H9 (cell line): ENCODE measurements around the gene CDH4. TPM values are rescaled to one million over a fixed set of nuclear protein-coding genes. Genes with fewer than 3 reads are reported as not detected.

Source experiments
- DNase-seq: peaks from one replicate; pipeline ENCODE4 v3.0.0-alpha.2; 2017
- H2AFZ ChIP-seq: one replicate; pipeline ENCODE4 v1.6.1; 2013; ENCODE audit warnings: mild to moderate bottlenecking, low read length, control low read depth, moderate library complexity
- H2AK5ac ChIP-seq: 2 replicates; pipeline ENCODE4 v1.6.1; 2013; ENCODE audit warnings: low read length, control low read depth, mixed read lengths; ENCODE audit not compliant: insufficient read length
- H2BK120ac ChIP-seq: one replicate; pipeline ENCODE4 v1.6.1; 2013; ENCODE audit warnings: low read depth, mild to moderate bottlenecking, low read length, control low read depth, inconsistent platforms; ENCODE audit not compliant: poor library complexity, severe bottlenecking
- H2BK12ac ChIP-seq: 2 replicates; pipeline ENCODE4 v1.6.1; 2013; ENCODE audit warnings: low read length, control low read depth, mixed read lengths, low read depth; ENCODE audit not compliant: insufficient read length
- H2BK15ac ChIP-seq: 2 replicates; pipeline ENCODE4 v1.6.1; 2013; ENCODE audit warnings: low read depth, low read length, control low read depth
- H2BK20ac ChIP-seq: one replicate; pipeline ENCODE4 v1.6.1; 2013; ENCODE audit warnings: low read depth, mild to moderate bottlenecking, low read length, control low read depth, inconsistent platforms; ENCODE audit not compliant: poor library complexity, severe bottlenecking
- H2BK5ac ChIP-seq: 2 replicates; pipeline ENCODE4 v1.6.1; 2013; ENCODE audit warnings: low read length, control low read depth, mixed read lengths; ENCODE audit not compliant: insufficient read length
- H3K14ac ChIP-seq: 2 replicates; pipeline ENCODE4 v1.6.1; 2013; ENCODE audit warnings: low read length, control low read depth; ENCODE audit not compliant: insufficient read depth
- H3K18ac ChIP-seq: 2 replicates; pipeline ENCODE4 v1.6.1; 2013; ENCODE audit warnings: low read depth, mild to moderate bottlenecking, mixed read lengths, low read length, control low read depth; ENCODE audit not compliant: insufficient read length
- H3K23ac ChIP-seq: 2 replicates; pipeline ENCODE4 v1.6.1; 2013; ENCODE audit warnings: low read length, control low read depth, mixed read lengths, low read depth; ENCODE audit not compliant: insufficient read length
- H3K23me2 ChIP-seq: 2 replicates; pipeline ENCODE4 v1.6.1; 2013; ENCODE audit warnings: low read depth, mild to moderate bottlenecking, mixed read lengths, low read length, control low read depth; ENCODE audit not compliant: insufficient read length, poor library complexity, severe bottlenecking
- H3K27ac ChIP-seq: 2 replicates; pipeline ENCODE4 v1.5.1; 2013; ENCODE audit warnings: low read length, control low read depth, mixed read lengths, low read depth; ENCODE audit not compliant: insufficient read length
- H3K27me3 ChIP-seq: 2 replicates; pipeline ENCODE4 v1.6.1; 2013; ENCODE audit warnings: low read length, control low read depth, inconsistent platforms; ENCODE audit not compliant: insufficient read depth
- H3K4ac ChIP-seq: 2 replicates; pipeline ENCODE4 v1.6.1; 2013; ENCODE audit warnings: low read depth, mild to moderate bottlenecking, control low read depth, inconsistent platforms, low read length, moderate library complexity
- H3K4me1 ChIP-seq: 2 replicates; pipeline ENCODE4 v1.6.1; 2013; ENCODE audit warnings: low read length, control low read depth, inconsistent platforms; ENCODE audit not compliant: insufficient read depth
- H3K4me2 ChIP-seq: 2 replicates; pipeline ENCODE4 v1.6.1; 2013; ENCODE audit warnings: low read length, control low read depth, mixed read lengths; ENCODE audit not compliant: insufficient read length, insufficient read depth
- H3K56ac ChIP-seq: 2 replicates; pipeline ENCODE4 v1.6.1; 2013; ENCODE audit warnings: low read depth, mild to moderate bottlenecking, mixed read lengths, low read length, control low read depth; ENCODE audit not compliant: insufficient read length
- H3K79me1 ChIP-seq: 2 replicates; pipeline ENCODE4 v1.6.1; 2013; ENCODE audit warnings: low read depth, mild to moderate bottlenecking, moderate library complexity, low read length, control low read depth, inconsistent platforms; ENCODE audit not compliant: insufficient read depth, poor library complexity, severe bottlenecking
- H3K79me2 ChIP-seq: 2 replicates; pipeline ENCODE4 v1.6.1; 2013; ENCODE audit warnings: low read length, control low read depth, inconsistent platforms; ENCODE audit not compliant: insufficient read depth
- H3K9ac ChIP-seq: 2 replicates; pipeline ENCODE4 v1.6.1; 2013; ENCODE audit warnings: low read length, control low read depth, mixed read lengths; ENCODE audit not compliant: insufficient read length; ENCODE audit errors: extremely low read depth
- H3K9me3 ChIP-seq: one replicate; pipeline ENCODE4 v1.6.1; 2013; ENCODE audit warnings: low read depth, low read length, inconsistent platforms; ENCODE audit not compliant: control insufficient read depth
- H3T11ph ChIP-seq: one replicate; pipeline ENCODE4 v1.6.1; 2013; ENCODE audit warnings: mild to moderate bottlenecking, low read length, control low read depth, inconsistent platforms
- H4K20me1 ChIP-seq: one replicate; pipeline ENCODE4 v1.6.1; 2013; ENCODE audit not compliant: control insufficient read depth, insufficient read length, insufficient read depth
- H4K5ac ChIP-seq: 2 replicates; pipeline ENCODE4 v1.6.1; 2013; ENCODE audit warnings: low read depth, mild to moderate bottlenecking, mixed read lengths, low read length, control low read depth; ENCODE audit not compliant: insufficient read length
- H4K8ac ChIP-seq: replicated peaks from 2 replicates; pipeline ENCODE4 v1.6.1; 2013; ENCODE audit warnings: low read length, control low read depth, mixed read lengths, low read depth; ENCODE audit not compliant: insufficient read length
- H4K91ac ChIP-seq: 2 replicates; pipeline ENCODE4 v1.6.1; 2013; ENCODE audit warnings: low read depth, mild to moderate bottlenecking, moderate library complexity, mixed read lengths, low read length, control low read depth; ENCODE audit not compliant: insufficient read length
- H3K27ac Mint-ChIP-seq, 3 experiments: 2 replicates in 2 of 3; 3 replicates in 1 of 3; pipeline ENCODE4 v1.8.0; 2020 to 2021; ENCODE audit warnings: mixed read lengths in 3 of 3, mild to moderate bottlenecking in 1 of 3, moderate library complexity in 1 of 3
- H3K27me3 Mint-ChIP-seq: 2 replicates; pipeline ENCODE4 v1.8.0; 2021; ENCODE audit warnings: low read depth, mild to moderate bottlenecking, moderate library complexity, mixed read lengths
- H3K36me3 Mint-ChIP-seq, 3 experiments: 2 replicates in 2 of 3; 3 replicates in 1 of 3; pipeline ENCODE4 v1.8.0; 2020 to 2021; ENCODE audit warnings: low read depth in 3 of 3, mixed read lengths in 3 of 3; ENCODE audit not compliant: insufficient read depth in 1 of 3
- H3K4me1 Mint-ChIP-seq, 2 experiments: 2 replicates each; pipeline ENCODE4 v1.8.0; 2020; ENCODE audit warnings: mixed read lengths in 2 of 2
- H3K4me3 Mint-ChIP-seq, 2 experiments: 2 replicates in 1 of 2; 3 replicates in 1 of 2; pipeline ENCODE4 v1.8.0; 2020 to 2021; ENCODE audit warnings: mild to moderate bottlenecking in 2 of 2, mixed read lengths in 2 of 2, moderate library complexity in 1 of 2
- H3K9me3 Mint-ChIP-seq, 2 experiments: 2 replicates in 1 of 2; 3 replicates in 1 of 2; pipeline ENCODE4 v1.8.0; 2020; ENCODE audit warnings: mild to moderate bottlenecking in 2 of 2, mixed read lengths in 2 of 2, moderate library complexity in 1 of 2
- CTCF ChIP-seq: fragments of 200-600 bp; sonication (generic); conservative IDR thresholded peaks from 3 replicates; pipeline ENCODE4 v1.8.0; 2021; ENCODE audit warnings: antibody characterized with exemption, mild to moderate bottlenecking
- WGBS: extraction: QIAGEN DNeasy Blood & Tissue Kit; methylation state at CpG from one replicate; pipeline ENCODE4 v1.1.7; 2013; ENCODE audit warnings: missing lambda C conversion rate, low lambda C conversion rate, mixed read lengths; ENCODE audit not compliant: insufficient read length; ENCODE audit errors: extremely low coverage; 5-methylcytosine and 5-hydroxymethylcytosine counted together
- total RNA-seq: library from RNA; stranded (reverse); gene quantifications from 2 replicates; pipeline ENCODE4 v1.2.1, GENCODE V29; 2021

Gene CDH4
- total RNA-seq, 1 experiment from 2014 or later = 3.0 TPM

DNA sequence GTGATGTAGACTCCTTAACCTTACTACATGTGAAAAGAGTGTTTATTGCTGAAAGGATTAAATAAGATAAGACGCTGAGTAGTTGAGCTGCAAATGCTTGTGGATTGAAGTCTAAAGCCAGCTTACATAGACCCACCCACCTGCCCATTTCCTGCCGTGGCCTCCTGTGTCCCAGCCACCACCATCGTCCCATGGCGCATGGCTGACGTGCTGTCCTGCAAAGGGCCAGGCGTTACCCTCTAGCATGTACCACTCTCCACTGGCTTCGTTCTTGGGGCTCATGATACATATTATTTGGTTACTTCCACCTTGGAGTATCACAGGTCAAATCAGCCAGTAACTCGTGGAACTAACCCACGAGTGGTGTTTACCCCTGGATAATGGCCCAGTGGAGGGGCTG is 181.8 kb downstream of the CDH4 start:
- no peak for TF ChIP-seq CTCF
- H3K27ac Mint-ChIP-seq = no peak overlapping the region; a peak in 1 of 7 replicates

More for the DNA sequence above, 181.8 kb downstream of the CDH4 start:
- Mint-ChIP-seq H3K4me1 (peaks cover 61% of the 10 kb centered on the region in 2 experiments), H3K27me3 (peaks cover 18% of the 10 kb centered on the region), H3K4me3 (no peak overlapping the region), H3K9me3 (no peaks in the 10 kb centered on the region; a peak in 1 of 5 replicates), H3K36me3 (no peaks in the 10 kb centered on the region; a peak in 1 of 7 replicates)
- H3K4me2 ChIP-seq = peak overlapping the region; percentile 4
- no peak overlapping the region for H2AK5ac ChIP-seq
- H2BK12ac ChIP-seq = no peak overlapping the region
- no peak overlapping the region for H2AFZ ChIP-seq
- H4K5ac ChIP-seq = no peak overlapping the region
- no peak overlapping the region for H3K4ac ChIP-seq
- H3K14ac ChIP-seq = no peak overlapping the region; the same call in 1 of the 2 replicates
- H3K79me1 ChIP-seq = no peaks in the 10 kb centered on the region
- H3K23ac ChIP-seq = no peak overlapping the region
- no peaks in the 10 kb centered on the region for H3K27me3 ChIP-seq
- no peak overlapping the region for H2BK120ac ChIP-seq
- no peaks in the 10 kb centered on the region for H3K9me3 ChIP-seq
- H3K27ac ChIP-seq = no peak overlapping the region
- H3K23me2 ChIP-seq = no peaks in the 10 kb centered on the region
- H4K20me1 ChIP-seq = no peaks in the 10 kb centered on the region
- no peak overlapping the region for H3T11ph ChIP-seq
- no peak overlapping the region for H3K56ac ChIP-seq
- DNase-seq = no peak
- no peak overlapping the region for H4K8ac ChIP-seq
- H2BK15ac ChIP-seq = no peak overlapping the region
- H2BK20ac ChIP-seq = no peak overlapping the region
- H3K4me1 ChIP-seq = peaks cover 24% of the 10 kb centered on the region; the same call in 1 of the 2 replicates
- H3K79me2 ChIP-seq = no peaks in the 10 kb centered on the region
- H3K18ac ChIP-seq = peak overlapping the region; percentile 7
- WGBS = no CpG with 5 or more reads among the region's 9 CpGs
- no peak overlapping the region for H2BK5ac ChIP-seq
- H3K9ac ChIP-seq = no peak overlapping the region
- H4K91ac ChIP-seq = no peak overlapping the region
